ENCODE measurements around the gene VWA7.

Gene VWA7

GRCh38 chr6:31727717-31728671, 49.1 kb downstream of the VWA7 start:
- no peak for DNase-seq

GRCh38 chr6:31727034-31727716, 50.0 kb downstream of the VWA7 start:
- peak; percentile 31 for DNase-seq

GRCh38 chr6:31725502-31726350, 51.4 kb downstream of the VWA7 start:
- no peak for DNase-seq

- DNase-seq, result no peak
These were observed 53.0 kb downstream of the VWA7 start for GRCh38 chr6:31723980-31724691.

- no peak for DNase-seq
These were observed 53.7 kb downstream of the VWA7 start, which contains the start of gene MPIG6B for GRCh38 chr6:31723245-31723979. Gene MPIG6B (plus strand): TSS chr6:31723373. CDS start chr6:31723384, 11 bp downstream.

- DNase-seq, result no peak
These were observed 55.0 kb downstream of the VWA7 start for GRCh38 chr6:31722173-31722572.

GRCh38 chr6:31721351-31722020, 55.6 kb downstream of the VWA7 start, which contains the start of gene LY6G6C:
Gene LY6G6C (minus strand): TSS chr6:31721746. CDS start chr6:31721679, 67 bp downstream.
- DNase-seq, result no peak

GRCh38 chr6:31720196-31720770, 56.8 kb downstream of the VWA7 start:
- DNase-seq, result no peak

GRCh38 chr6:31719001-31719400, 58.1 kb downstream of the VWA7 start:
- DNase-seq, result no peak

- no peak for DNase-seq
These were observed 58.9 kb downstream of the VWA7 start for GRCh38 chr6:31718265-31718664.

GRCh38 chr6:31717499-31718222, 59.5 kb downstream of the VWA7 start:
- no peak for DNase-seq
